Type B pancreatic cell (in vitro differentiated cells): ENCODE data around the gene TCF4. TPM values are rescaled to one million over a fixed set of nuclear protein-coding genes. Genes with fewer than 3 reads are reported as not detected.

Experiments
- DNase-seq: peaks from one replicate; pipeline ENCODE4 v3.0.0; 2021; ENCODE audit warnings: mixed read lengths; ENCODE audit not compliant: unreplicated experiment; ENCODE audit errors: extremely low spot score
- H3K27ac Mint-ChIP-seq: 2 replicates; pipeline ENCODE4 v1.8.0; 2021; ENCODE audit warnings: mild to moderate bottlenecking, mixed read lengths
- H3K27me3 Mint-ChIP-seq: 2 replicates; pipeline ENCODE4 v1.8.0; 2021; ENCODE audit warnings: mixed read lengths
- H3K36me3 Mint-ChIP-seq: 2 replicates; pipeline ENCODE4 v1.8.0; 2021; ENCODE audit warnings: mixed read lengths
- H3K4me1 Mint-ChIP-seq: one replicate; pipeline ENCODE4 v1.8.0; 2021; ENCODE audit warnings: mixed read lengths; ENCODE audit not compliant: unreplicated experiment
- H3K4me3 Mint-ChIP-seq: 2 replicates; pipeline ENCODE4 v1.8.0; 2021; ENCODE audit warnings: mild to moderate bottlenecking, mixed read lengths
- H3K9me3 Mint-ChIP-seq: 2 replicates; pipeline ENCODE4 v1.8.0; 2021; ENCODE audit warnings: mixed read lengths
- CTCF ChIP-seq: fragments of 200-600 bp; sonication (generic); conservative IDR thresholded peaks from 2 replicates; pipeline ENCODE4 v1.5.0; 2021; ENCODE audit warnings: antibody characterized with exemption, mild to moderate bottlenecking
- total RNA-seq: library from RNA; stranded (reverse); gene quantifications from 2 replicates; pipeline ENCODE4 v1.2.1, GENCODE V29; 2021; ENCODE audit warnings: low replicate concordance

Gene TCF4
- total RNA-seq, 1 donor from 2014 or later: 189 TPM

- no peak for TF ChIP-seq CTCF
- DNase-seq: no peak
- Mint-ChIP-seq H3K4me3 (no peak overlapping the region), H3K9me3 (no peaks in the 10 kb centered on the region), H3K36me3 (no peaks in the 10 kb centered on the region), H3K4me1 (no peaks in the 10 kb centered on the region), H3K27me3 (no peaks in the 10 kb centered on the region), H3K27ac (no peak overlapping the region)
Measured at GRCh38 chr18:55213586-55213985, 374.4 kb downstream of the TCF4 start.

GRCh38 chr18:55206927-55207326 is 381.1 kb downstream of the TCF4 start:
- DNase-seq: no peak
- H3K4me3 Mint-ChIP-seq: no peak overlapping the region
- no peaks in the 10 kb centered on the region for H3K36me3 Mint-ChIP-seq
- no peaks in the 10 kb centered on the region for H3K4me1 Mint-ChIP-seq
- no peaks in the 10 kb centered on the region for H3K27me3 Mint-ChIP-seq
- no peak for TF ChIP-seq CTCF
- H3K27ac Mint-ChIP-seq: no peak overlapping the region
- peaks cover 4% of the 10 kb centered on the region for H3K9me3 Mint-ChIP-seq

- no peak for DNase-seq
- Mint-ChIP-seq H3K9me3 (peaks cover 4% of the 10 kb centered on the region), H3K27ac (no peak overlapping the region), H3K4me1 (no peaks in the 10 kb centered on the region), H3K36me3 (no peaks in the 10 kb centered on the region), H3K4me3 (no peak overlapping the region), H3K27me3 (no peaks in the 10 kb centered on the region)
- TF ChIP-seq CTCF: no peak
Measured at GRCh38 chr18:55202232-55202917, 385.6 kb downstream of the TCF4 start.

- Mint-ChIP-seq H3K4me1 (no peaks in the 10 kb centered on the region), H3K27ac (no peak overlapping the region), H3K9me3 (peaks cover 4% of the 10 kb centered on the region), H3K4me3 (no peak overlapping the region), H3K36me3 (no peaks in the 10 kb centered on the region), H3K27me3 (no peaks in the 10 kb centered on the region)
- TF ChIP-seq CTCF: no peak
- no peak for DNase-seq
Measured at GRCh38 chr18:55199291-55199963, 388.6 kb downstream of the TCF4 start.

GRCh38 chr18:55195863-55196262 is 392.1 kb downstream of the TCF4 start:
- no peaks in the 10 kb centered on the region for H3K36me3 Mint-ChIP-seq
- H3K9me3 Mint-ChIP-seq: no peaks in the 10 kb centered on the region

More at GRCh38 chr18:55195863-55196262, 392.1 kb downstream of the TCF4 start:
- no peak for TF ChIP-seq CTCF
- no peaks in the 10 kb centered on the region for H3K27me3 Mint-ChIP-seq
- no peaks in the 10 kb centered on the region for H3K4me1 Mint-ChIP-seq
- no peak overlapping the region for H3K4me3 Mint-ChIP-seq
- DNase-seq: no peak
- no peak overlapping the region for H3K27ac Mint-ChIP-seq
